Lung (tissue), 12 donors: ENCODE results near the gene ARHGEF1. TPM values are rescaled to one million over a fixed set of nuclear protein-coding genes. Genes with fewer than 3 reads are reported as not detected.

Experiments
- ATAC-seq: fragments of 200-7000 bp; cut with Tn5 transposase; one replicate; pipeline ENCODE4 v1.9.1; 2020; ENCODE audit warnings: moderate number of reproducible peaks; ENCODE audit not compliant: insufficient read depth, low FRiP score
- DNase-seq, 3 donors: peaks; one replicate each; pipeline ENCODE4 v3.0.0-alpha.2; 2013 to 2017
- H3K27ac ChIP-seq, 2 donors: one replicate each; pipeline ENCODE4 v1.5.1; 2013; ENCODE audit warnings: mild to moderate bottlenecking in 2 of 2, moderate library complexity in 2 of 2, control low read depth in 1 of 2, inconsistent platforms in 1 of 2, low read depth in 1 of 2, low read length in 1 of 2
- H3K27me3 ChIP-seq, 3 donors: one replicate each; pipeline ENCODE4 v1.5.1; 2013; ENCODE audit warnings: low read length in 2 of 3; ENCODE audit not compliant: control insufficient read depth in 3 of 3, insufficient read depth in 3 of 3
- H3K36me3 ChIP-seq, 4 donors: one replicate each; pipeline ENCODE4 v1.5.1; 2013; ENCODE audit warnings: low read length in 4 of 4, mild to moderate bottlenecking in 1 of 4, moderate library complexity in 1 of 4; ENCODE audit not compliant: control insufficient read depth in 4 of 4, insufficient read depth in 4 of 4
- H3K4me1 ChIP-seq, 5 donors: one replicate each; pipeline ENCODE4 v1.5.1; 2013; ENCODE audit warnings: low read length in 5 of 5, mild to moderate bottlenecking in 2 of 5, moderate library complexity in 1 of 5; ENCODE audit not compliant: control insufficient read depth in 5 of 5, insufficient read depth in 5 of 5
- H3K4me3 ChIP-seq: one replicate; pipeline ENCODE4 v1.5.1; 2013; ENCODE audit warnings: mild to moderate bottlenecking, control low read depth, moderate library complexity
- H3K9ac ChIP-seq, 2 donors: one replicate each; pipeline ENCODE4 v1.5.1; 2013; ENCODE audit warnings: low read length in 2 of 2, control low read depth in 1 of 2; ENCODE audit not compliant: insufficient read depth in 1 of 2
- H3K9me3 ChIP-seq, 4 donors: one replicate each; pipeline ENCODE4 v1.5.1; 2013; ENCODE audit warnings: low read length in 3 of 4, mild to moderate bottlenecking in 1 of 4, moderate library complexity in 1 of 4; ENCODE audit not compliant: control insufficient read depth in 4 of 4, insufficient read depth in 3 of 4
- CTCF ChIP-seq: IDR thresholded peaks from 2 replicates; pipeline ENCODE4 v1.5.1; 2012; ENCODE audit warnings: mild to moderate bottlenecking; ENCODE audit errors: control extremely low read depth, extremely low read depth
- WGBS, 2 donors: extraction: QIAGEN DNeasy Blood & Tissue Kit; methylation state at CpG; one replicate each; pipeline ENCODE4 v1.1.7; 2013; 5-methylcytosine and 5-hydroxymethylcytosine counted together
- polyA plus RNA-seq, 2 donors: library from polyadenylated mRNA; stranded (reverse); fragments of 200-250 nt; gene quantifications; one replicate each; pipeline ENCODE4 v1.2.1, GENCODE V29; 2013
- total RNA-seq, 2 donors: library from RNA; depleted of rRNA in 1 of 2; stranded (reverse); fragments of >200 nt in 1 of 2; gene quantifications; one replicate each; pipeline ENCODE4 v1.2.1, GENCODE V29; 2014 to 2021
- donor health status: control.
- donor health status: control.
- donor health status: Bipolar disorder and iron deficiency.
- donor health status: healthy.
- donor health status: DM: yes; HTN: yes; CAD: no.

Gene ARHGEF1
- total and polyA plus RNA-seq, 4 donors, result 55.4 to 231 (median 176) TPM

GRCh38 chr19:41895745-41896580, 13.0 kb downstream of the ARHGEF1 start:
- TF ChIP-seq CTCF, result no peak
- ATAC-seq (no peak), DNase-seq (no peak)
- Histone ChIP-seq H3K9ac (no peak overlapping the region), H3K27ac (no peak overlapping the region), H3K9me3 (no peaks in the 10 kb centered on the region), H3K36me3 (peaks cover 5 to 71% (median 17%) of the 10 kb centered on the region in 4 donors), H3K27me3 (no peaks in the 10 kb centered on the region), H3K4me1 (peaks cover 0 to 1% (median 0%) of the 10 kb centered on the region in 5 donors), H3K4me3 (no peak overlapping the region)
- 86 to 90% methylated on average over 19 of the region's 19 CpGs for WGBS, 2 donors

GRCh38 chr19:41896581-41896942, 13.6 kb downstream of the ARHGEF1 start:
- TF ChIP-seq CTCF, result no peak
- peaks cover 5 to 74% (median 18%) of the 10 kb centered on the region in 4 donors for H3K36me3 ChIP-seq
- no peak overlapping the region for H3K9ac ChIP-seq
- WGBS, 2 donors, result 77% methylated on average over 1 of the region's 1 CpG; no CpG with 5 or more reads in 1 of the 2 donors
- no peak overlapping the region for H3K27ac ChIP-seq
- peaks cover 0 to 1% (median 0%) of the 10 kb centered on the region in 5 donors for H3K4me1 ChIP-seq
- H3K9me3 ChIP-seq, result no peaks in the 10 kb centered on the region
- H3K4me3 ChIP-seq, result no peak overlapping the region
- ATAC-seq (no peak), DNase-seq (no peak)
- H3K27me3 ChIP-seq, result no peaks in the 10 kb centered on the region

GRCh38 chr19:41897181-41897580, 14.2 kb downstream of the ARHGEF1 start:
- no peak overlapping the region for H3K9ac ChIP-seq
- H3K27ac ChIP-seq, result no peak overlapping the region
- DNase-seq (no peak), ATAC-seq (no peak)
- TF ChIP-seq CTCF, result no peak
- no peaks in the 10 kb centered on the region for H3K9me3 ChIP-seq
- WGBS, 2 donors, result 97 to 100% methylated on average over 3 of the region's 3 CpGs
- no peak overlapping the region for H3K4me3 ChIP-seq
- peaks cover 0 to 1% (median 0%) of the 10 kb centered on the region in 5 donors for H3K4me1 ChIP-seq
- H3K27me3 ChIP-seq, result no peaks in the 10 kb centered on the region
- H3K36me3 ChIP-seq, result peaks cover 5 to 75% (median 23%) of the 10 kb centered on the region in 4 donors
